ENCODE measurements around the gene ZNF358.

Gene ZNF358

DNA sequence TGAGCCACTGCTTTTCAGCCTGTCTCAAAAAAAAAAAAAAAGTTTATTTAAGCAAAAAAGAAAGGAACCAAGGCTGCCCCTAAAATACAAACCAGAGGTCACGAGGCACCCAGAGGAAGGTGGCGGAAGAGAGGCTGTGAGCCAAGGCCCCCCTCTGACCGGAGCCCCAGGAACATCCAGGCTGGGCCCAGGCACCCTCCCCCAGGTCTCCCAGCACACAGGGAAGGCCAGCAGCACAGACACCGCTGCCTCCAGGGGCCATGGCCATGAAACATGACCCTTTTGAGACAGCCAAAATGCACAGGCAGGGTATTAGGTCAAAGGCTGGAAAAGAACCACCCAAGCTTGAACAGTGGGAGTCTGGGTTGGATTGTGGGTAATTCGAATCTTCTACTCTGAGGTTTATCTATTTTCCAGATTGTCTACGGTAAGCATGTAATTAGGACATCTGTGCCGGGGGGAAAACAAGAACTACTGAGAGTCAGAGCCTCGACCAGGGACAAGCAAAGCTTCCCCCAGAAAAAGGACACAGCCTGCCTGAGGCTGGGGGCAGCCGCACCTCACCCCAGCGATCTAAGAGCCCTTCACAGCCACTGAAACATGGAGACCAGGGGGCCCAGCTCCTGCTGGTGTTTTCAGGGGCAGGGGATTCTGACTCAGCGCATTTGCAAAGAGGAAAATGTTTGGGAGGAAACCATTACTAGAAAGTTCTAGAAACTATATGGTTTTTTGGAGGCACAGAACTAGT is 35.5 kb upstream of the ZNF358 start:
- TF ChIP-seq POLR2A (IDR thresholded peaks at IDR 0.05; ENCODE audit: low read depth, low read length): no peak
- DNase-seq (ENCODE audit: insufficient read length, low spot score): no peak
- no peak for FAIRE-seq

DNA sequence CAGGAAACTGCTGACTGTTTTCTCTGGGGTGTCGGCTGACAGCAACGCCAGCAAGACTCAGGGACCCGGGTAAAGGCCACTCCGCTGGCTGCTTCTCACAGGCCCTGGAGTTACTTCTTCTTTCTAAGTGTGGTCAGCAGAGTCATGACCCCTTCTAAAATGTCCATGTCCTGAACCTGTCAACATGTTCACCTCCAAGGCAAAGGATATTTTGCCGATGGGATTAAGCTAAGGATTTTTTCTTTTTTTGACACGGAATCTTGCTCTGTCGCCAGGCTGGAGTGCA is 35.0 kb upstream of the ZNF358 start:
- DNase-seq (ENCODE audit: insufficient read length, low spot score) (no peak), FAIRE-seq (no peak)
- TF ChIP-seq POLR2A (IDR thresholded peaks at IDR 0.05; ENCODE audit: low read depth, low read length): no peak

DNA sequence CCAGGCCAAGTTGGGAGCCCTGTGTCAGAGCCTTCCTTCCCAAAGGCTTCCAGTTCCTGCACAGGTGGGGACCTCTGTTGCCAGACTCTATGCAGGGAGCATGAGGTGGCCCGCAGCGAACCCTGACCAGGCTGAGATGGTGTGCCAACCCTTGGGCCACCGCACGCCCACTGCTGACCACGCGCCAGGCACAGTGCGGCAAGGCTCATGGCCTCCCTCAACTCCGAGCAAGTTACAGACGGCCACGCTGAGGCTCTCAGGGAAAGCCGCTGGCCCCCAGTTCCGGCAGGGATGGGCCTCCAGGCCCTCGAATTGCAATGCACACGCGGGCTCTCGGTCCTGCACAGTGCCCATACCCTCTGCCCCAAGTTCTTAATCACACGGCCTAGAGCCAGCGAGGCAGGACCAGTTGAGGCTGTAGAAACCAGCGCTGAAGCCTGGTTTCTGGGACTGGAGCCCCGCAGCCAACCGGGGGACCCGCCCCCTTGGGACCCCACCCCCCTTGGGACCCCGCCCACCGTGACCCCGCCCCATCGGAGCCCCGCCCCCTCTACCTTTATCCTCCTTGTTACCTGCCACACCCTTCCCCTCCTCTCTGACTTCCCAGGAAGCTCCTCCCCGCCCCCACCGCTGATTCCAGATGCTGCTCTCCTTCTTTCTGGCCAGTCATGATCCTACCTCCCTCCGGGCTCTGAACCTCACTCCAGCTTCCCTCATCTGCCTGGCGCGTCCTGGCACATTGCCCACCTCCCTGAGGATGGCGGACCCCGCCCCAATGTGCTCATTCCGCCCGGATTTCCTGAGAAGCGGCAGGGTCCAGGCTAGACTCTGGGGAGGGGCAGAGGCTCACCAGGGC is 33.1 kb upstream of the ZNF358 start:
- no peak for TF ChIP-seq POLR2A (IDR thresholded peaks at IDR 0.05; ENCODE audit: low read depth, low read length)
- DNase-seq (ENCODE audit: insufficient read length, low spot score): no peak
- no peak for FAIRE-seq

DNA sequence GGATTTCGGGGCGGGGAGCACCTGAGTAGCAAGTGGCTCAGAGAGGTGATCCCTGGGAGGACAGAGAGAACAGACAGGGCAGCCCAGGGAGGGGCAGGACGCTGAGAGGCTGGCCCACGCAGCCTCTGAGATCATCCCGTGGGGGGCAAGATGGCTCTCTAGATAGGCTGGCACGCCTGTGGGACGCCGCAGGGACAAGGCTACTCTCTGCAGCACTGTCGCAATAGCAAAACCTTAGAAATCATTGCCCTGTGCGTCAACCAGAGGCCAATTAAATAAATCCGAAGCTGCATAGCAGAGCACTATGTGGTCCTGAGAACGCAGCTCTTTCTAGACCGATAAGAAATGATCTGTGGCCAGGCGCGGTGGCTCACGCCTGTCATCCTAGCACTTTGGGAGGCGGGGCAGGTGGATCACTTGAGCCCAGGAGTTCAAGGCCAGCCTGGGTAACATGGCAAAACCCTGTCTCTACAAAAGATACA is 32.1 kb upstream of the ZNF358 start:
- FAIRE-seq (no peak), DNase-seq (ENCODE audit: insufficient read length, low spot score) (no peak)
- no peak for TF ChIP-seq POLR2A (IDR thresholded peaks at IDR 0.05; ENCODE audit: low read depth, low read length)

DNA sequence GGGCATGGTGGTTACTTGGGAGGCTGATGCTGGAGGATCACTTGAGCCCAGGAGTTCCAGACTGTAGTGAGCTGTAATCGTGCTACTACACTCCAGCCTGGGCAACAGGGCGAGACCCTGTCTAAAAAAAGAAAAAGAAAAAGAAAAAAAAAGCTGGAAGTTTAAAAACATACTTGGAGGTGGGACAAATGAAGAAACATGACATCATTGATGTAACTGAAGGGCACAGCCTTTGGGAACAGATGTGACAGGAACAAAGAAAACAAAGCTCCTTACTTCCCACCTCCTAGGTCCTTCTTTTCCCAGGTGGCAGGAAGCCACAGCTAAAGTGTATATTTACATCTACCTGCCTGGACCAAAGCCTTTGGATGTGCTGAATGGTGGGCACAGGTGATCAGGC is 29.0 kb upstream of the ZNF358 start:
- DNase-seq (ENCODE audit: insufficient read length, low spot score) (no peak), FAIRE-seq (no peak)
- TF ChIP-seq POLR2A (IDR thresholded peaks at IDR 0.05; ENCODE audit: low read depth, low read length): no peak

DNA sequence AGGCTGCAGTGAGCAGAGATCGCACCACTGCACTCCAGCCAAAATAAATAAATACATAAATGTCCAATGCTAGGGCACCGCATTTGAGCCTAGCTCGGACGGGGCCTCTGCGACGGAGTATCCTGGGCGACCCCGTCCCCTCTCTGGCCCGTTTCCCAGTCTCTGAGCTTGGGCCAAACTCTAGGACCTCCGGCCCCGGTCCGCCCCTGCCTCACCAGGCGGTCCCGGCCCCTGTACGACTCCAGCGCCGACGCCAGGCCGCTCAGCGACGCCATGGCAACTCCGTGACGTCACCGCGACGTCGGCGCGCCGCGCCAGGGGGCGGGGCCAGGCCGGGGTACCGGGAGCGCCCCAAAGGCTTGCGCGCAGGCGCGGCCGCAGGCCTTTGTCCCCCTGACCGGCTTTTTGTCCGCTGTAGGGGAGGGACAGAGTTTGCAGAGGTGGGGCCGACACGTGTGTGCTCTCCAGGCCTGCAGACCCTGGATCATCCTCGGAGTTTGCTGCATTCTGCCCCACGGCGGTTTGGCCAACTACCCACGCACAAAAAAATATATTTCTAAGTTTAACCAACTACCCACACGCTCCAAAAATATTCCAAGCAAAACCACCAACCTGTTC is 27.1 kb upstream of the ZNF358 start, which contains the start of gene PEX11G:
TSS of gene PEX11G (minus strand) at position 300 of the 618 bp plus-strand sequence. CDS start at position 275, 25 bp downstream.
- FAIRE-seq (no peak), DNase-seq (ENCODE audit: insufficient read length, low spot score) (peak; percentile 92)
- peak; percentile 60 for TF ChIP-seq POLR2A (IDR thresholded peaks at IDR 0.05; ENCODE audit: low read depth, low read length)

DNA sequence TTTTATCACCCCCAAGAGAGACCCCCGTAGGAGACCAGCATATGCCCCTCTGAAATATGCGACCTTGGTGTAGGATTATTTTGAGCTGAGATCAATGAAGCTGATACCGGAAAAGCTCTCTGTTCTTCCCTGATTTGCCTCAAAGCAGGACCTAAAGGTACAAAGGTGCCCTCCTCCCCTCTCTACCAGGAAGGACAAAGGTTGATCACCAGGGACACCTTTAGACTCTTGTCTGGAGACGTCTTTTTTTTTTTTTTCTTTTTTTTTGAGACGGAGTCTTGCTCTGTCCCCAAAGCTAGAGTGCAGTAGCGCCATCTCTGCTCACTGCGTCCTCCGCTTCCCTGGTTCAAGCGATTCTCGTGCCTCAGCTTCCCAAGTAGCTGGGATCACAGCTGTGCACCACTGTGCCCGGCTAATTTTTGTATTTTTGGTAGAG is 26.3 kb upstream of the ZNF358 start:
- DNase-seq (ENCODE audit: insufficient read length, low spot score) (no peak), FAIRE-seq (no peak)
- no peak for TF ChIP-seq POLR2A (IDR thresholded peaks at IDR 0.05; ENCODE audit: low read depth, low read length)

DNA sequence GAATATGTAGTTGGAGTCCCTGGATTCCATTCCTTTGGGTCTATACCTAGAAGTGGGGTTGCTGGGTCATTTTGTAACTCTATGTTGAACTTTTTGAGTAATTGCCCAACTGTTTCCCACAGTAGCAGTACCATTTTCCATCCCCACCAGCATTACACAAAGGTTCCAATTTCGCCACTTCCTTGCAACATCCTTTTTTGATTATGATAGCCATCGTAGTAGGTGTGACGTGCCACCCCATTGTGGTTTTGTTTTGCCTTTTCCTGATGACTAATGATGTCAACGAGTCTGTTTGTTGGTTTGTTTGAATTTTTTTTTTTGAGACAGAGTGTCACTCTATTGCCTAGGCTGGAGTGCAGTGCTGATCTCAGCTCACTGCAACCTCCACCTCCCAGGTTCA is 23.8 kb upstream of the ZNF358 start:
- FAIRE-seq (no peak), DNase-seq (ENCODE audit: insufficient read length, low spot score) (no peak)
- TF ChIP-seq POLR2A (IDR thresholded peaks at IDR 0.05; ENCODE audit: low read depth, low read length): no peak

DNA sequence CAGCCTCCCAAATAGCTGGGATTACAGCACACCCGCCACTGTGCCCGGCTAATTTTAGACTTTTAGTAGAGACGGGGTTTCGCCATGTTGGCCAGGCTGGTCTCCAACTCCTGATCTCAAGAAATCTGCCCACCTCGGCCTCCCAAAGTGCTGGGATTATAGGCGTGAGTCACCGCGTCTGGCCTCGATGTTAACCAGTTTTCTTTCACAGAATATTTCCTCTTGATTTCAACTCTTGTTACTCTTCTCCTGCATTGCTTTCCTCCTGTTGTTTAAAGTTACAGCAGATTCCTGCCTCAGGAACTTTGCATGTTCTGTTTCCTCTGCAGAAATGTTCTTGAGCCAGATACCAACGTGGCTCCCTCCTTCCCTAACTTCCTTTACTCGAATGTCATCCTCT is 23.3 kb upstream of the ZNF358 start:
- TF ChIP-seq POLR2A (IDR thresholded peaks at IDR 0.05; ENCODE audit: low read depth, low read length): no peak
- FAIRE-seq (no peak), DNase-seq (ENCODE audit: insufficient read length, low spot score) (no peak)

DNA sequence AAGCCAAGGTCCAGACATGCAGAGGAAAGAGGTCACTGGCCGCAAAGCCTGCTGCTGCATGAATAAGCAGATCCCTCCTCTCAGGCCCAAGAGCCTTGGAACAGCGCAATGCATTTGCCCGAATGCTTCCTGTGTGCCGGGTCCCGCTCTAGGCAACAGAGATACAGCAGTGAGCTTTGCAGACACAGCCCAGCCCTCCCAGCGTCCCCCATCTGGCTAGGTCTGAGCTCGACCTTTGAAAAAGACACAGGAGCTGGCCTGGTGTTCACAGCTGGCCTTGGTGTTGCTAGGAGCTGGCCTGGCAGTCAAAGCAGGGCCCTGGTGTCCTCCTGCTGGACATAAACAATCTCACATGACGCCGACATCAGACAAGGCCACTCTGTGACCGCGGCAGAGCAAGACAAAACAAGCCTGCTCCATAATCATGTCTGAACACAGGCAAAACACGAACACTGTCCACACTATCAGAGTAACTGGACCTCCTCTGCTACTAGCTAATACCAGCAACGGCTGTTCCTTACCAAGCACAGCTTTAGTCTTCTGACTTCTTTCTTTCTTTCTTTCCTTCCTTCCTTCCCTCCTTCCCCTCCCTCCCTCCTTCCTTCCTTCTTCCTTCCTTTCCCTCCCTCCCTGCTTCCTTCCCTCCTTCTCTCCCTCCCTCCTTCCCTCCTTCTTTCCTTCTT is 21.3 kb upstream of the ZNF358 start:
- DNase-seq (ENCODE audit: insufficient read length, low spot score) (no peak), FAIRE-seq (no peak)

DNA sequence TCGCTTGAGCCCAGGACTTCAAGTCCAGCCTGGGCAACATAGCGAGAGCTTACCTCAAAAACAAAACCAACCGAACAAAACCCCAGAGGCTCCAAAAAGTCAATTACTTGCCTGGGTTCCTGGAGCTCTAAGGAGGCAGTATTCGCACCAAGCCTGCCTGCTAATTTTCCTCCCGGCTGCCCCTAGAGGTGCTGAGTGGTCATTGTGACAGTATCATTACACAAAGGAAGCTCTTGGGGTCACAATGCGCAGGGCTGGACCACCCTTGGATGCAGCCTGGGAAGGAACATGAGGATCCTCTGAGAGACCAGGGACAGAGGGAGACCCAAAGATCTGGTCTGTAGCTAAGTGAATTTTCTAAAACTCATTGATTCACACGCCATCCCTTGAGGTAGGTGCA is 18.6 kb upstream of the ZNF358 start:
- FAIRE-seq (no peak), DNase-seq (ENCODE audit: insufficient read length, low spot score) (no peak)
- no peak for TF ChIP-seq POLR2A (IDR thresholded peaks at IDR 0.05; ENCODE audit: low read depth, low read length)

More for the DNA sequence above, 21.3 kb upstream of the ZNF358 start:
- TF ChIP-seq POLR2A (IDR thresholded peaks at IDR 0.05; ENCODE audit: low read depth, low read length): no peak

DNA sequence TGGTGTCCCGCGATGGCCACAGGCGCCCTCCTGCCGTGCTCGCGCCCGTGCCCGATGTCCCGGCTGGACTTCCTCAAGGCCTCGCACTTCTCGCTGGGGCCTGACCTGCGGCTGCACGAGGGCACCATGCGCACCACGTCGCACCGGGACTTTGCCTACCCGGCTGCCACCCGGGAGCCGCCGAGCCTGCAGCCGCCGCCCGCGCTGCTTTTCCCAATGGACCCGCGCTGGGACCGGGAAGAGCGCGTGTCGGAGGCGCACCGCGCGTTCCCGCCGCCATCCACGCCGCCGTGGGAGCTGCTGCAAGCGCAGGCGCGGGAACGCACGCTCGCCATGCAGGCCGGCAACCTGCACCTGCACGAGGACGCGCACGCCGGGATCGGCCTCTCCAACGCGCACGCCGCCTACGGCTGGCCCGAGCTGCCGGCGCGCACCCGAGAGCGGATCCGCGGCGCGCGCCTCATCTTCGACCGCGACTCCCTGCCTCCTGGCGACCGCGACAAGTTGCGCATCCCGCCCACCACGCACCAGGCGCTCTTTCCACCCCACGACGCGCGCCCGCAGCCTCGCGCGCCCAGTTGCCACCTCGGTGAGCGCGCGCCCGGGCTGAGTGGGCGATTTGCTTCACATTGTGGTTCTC is 15.0 kb upstream of the ZNF358 start:
- TF ChIP-seq POLR2A (IDR thresholded peaks at IDR 0.05; ENCODE audit: low read depth, low read length): no peak
- DNase-seq (ENCODE audit: insufficient read length, low spot score) (no peak), FAIRE-seq (no peak)

DNA sequence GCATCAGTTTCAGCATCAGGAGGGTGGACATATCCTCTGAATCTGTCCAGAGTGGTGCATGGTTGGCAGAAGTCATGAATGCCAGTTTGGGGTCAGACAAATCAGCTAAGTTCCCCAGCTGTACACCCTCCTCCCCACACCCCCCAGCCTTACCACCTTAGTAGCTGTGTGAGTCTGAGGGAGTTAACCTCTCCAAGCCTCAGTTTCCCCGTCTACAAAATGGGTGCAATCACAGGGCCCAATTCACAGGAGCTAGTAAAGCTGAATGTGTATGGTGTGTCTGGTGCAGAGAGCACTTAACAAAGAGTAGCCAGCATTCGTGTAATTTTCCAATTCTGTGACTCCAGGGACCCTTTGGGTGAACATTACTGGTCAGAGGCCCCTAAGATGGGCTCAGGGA is 13.4 kb upstream of the ZNF358 start:
- no peak for DNase-seq (ENCODE audit: insufficient read length, low spot score)
- no peak for TF ChIP-seq POLR2A (IDR thresholded peaks at IDR 0.05; ENCODE audit: low read depth, low read length)
- FAIRE-seq: no peak

All from H54 (cell line).